ENCODE measurements around the gene DPP3. TPM values are rescaled to one million over a fixed set of nuclear protein-coding genes. Genes with fewer than 3 reads are reported as not detected.
"Not testable (repeated sequence)": the region's sequence is repeated elsewhere in the genome, so short reads cannot be mapped to it uniquely, and the experiment has no call there.

The DPP3 gene
- total RNA-seq, 1 donor, result 35.8 TPM

DNA sequence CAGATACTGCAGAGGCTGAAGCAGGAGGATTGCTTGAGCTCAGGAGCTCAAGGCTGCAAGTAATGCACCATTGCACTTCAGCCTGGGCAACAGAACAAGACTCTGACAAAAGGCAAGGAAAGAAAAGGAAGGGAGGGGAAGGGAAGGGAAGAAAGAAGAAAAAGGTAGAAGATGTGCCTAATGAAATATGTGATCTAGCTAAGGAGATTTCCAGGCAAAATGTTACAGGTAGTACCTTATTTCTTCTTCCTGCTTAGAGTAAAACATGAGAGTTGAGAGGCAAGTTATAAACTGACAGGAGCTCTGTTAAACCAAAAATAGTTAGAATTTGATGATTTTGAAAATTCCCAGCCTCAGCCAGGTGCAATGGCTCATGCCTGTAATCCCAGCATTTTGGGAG is 18.2 kb upstream of the DPP3 start:
- no peak for DNase-seq (ENCODE audit: insufficient read length, low spot score, missing footprints)
- Histone ChIP-seq H3K4me2 (ENCODE audit: insufficient read depth, low read length) (no peak overlapping the region), H2AFZ (ENCODE audit: low read length) (no peak overlapping the region), H3K4me1 (ENCODE audit: insufficient read depth, low read length) (no peaks in the 10 kb centered on the region), H4K20me1 (ENCODE audit: insufficient read depth, low read length) (no peaks in the 10 kb centered on the region), H3K36me3 (ENCODE audit: insufficient read depth, low read length) (no peaks in the 10 kb centered on the region), H3K27me3 (ENCODE audit: insufficient read depth, low read length) (no peaks in the 10 kb centered on the region), H3K9me3 (ENCODE audit: low read depth, low read length) (no peaks in the 10 kb centered on the region), H3K79me2 (ENCODE audit: insufficient read depth, low read length) (no peaks in the 10 kb centered on the region), H3K27ac (ENCODE audit: low read depth, low read length) (no peak overlapping the region), H3K4me3 (ENCODE audit: insufficient read depth, low read length) (no peak overlapping the region)
- TF ChIP-seq, protein P1, sequence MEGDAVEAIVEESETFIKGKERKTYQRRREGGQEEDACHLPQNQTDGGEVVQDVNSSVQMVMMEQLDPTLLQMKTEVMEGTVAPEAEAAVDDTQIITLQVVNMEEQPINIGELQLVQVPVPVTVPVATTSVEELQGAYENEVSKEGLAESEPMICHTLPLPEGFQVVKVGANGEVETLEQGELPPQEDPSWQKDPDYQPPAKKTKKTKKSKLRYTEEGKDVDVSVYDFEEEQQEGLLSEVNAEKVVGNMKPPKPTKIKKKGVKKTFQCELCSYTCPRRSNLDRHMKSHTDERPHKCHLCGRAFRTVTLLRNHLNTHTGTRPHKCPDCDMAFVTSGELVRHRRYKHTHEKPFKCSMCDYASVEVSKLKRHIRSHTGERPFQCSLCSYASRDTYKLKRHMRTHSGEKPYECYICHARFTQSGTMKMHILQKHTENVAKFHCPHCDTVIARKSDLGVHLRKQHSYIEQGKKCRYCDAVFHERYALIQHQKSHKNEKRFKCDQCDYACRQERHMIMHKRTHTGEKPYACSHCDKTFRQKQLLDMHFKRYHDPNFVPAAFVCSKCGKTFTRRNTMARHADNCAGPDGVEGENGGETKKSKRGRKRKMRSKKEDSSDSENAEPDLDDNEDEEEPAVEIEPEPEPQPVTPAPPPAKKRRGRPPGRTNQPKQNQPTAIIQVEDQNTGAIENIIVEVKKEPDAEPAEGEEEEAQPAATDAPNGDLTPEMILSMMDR (IDR thresholded peaks at IDR 0.05; ENCODE audit: extremely low read depth, low read depth, low read length), result no peak

DNA sequence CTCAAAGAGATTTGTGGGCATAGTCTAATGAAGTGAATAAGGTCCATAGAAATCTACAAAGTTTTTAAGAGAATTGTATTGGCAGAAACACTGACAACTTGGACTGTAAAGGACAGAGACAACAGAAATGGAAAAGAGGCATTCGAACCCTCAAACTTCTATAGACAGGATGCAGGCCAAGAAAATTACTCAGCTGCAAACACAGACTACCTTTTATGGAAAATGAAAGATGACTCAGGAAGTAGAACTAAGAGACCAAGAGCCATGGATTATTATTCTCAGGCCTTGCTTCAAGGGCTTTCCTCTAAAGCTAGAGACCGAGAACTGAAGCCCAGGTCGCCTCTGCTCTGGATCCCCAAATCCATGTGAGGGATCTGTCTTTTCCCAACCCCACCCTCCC is 17.3 kb upstream of the DPP3 start:
- Histone ChIP-seq H3K4me3 (ENCODE audit: insufficient read depth, low read length) (no peak overlapping the region), H3K27ac (ENCODE audit: low read depth, low read length) (no peak overlapping the region), H2AFZ (ENCODE audit: low read length) (no peak overlapping the region), H3K4me2 (ENCODE audit: insufficient read depth, low read length) (no peak overlapping the region), H4K20me1 (ENCODE audit: insufficient read depth, low read length) (no peaks in the 10 kb centered on the region), H3K4me1 (ENCODE audit: insufficient read depth, low read length) (peaks cover 6% of the 10 kb centered on the region), H3K36me3 (ENCODE audit: insufficient read depth, low read length) (no peaks in the 10 kb centered on the region), H3K9me3 (ENCODE audit: low read depth, low read length) (no peaks in the 10 kb centered on the region), H3K27me3 (ENCODE audit: insufficient read depth, low read length) (no peaks in the 10 kb centered on the region), H3K79me2 (ENCODE audit: insufficient read depth, low read length) (peaks cover 6% of the 10 kb centered on the region)
- DNase-seq (ENCODE audit: insufficient read length, low spot score, missing footprints), result peak; percentile 54
- TF ChIP-seq, protein P1 (IDR thresholded peaks at IDR 0.05; ENCODE audit: extremely low read depth, low read depth, low read length), result no peak

DNA sequence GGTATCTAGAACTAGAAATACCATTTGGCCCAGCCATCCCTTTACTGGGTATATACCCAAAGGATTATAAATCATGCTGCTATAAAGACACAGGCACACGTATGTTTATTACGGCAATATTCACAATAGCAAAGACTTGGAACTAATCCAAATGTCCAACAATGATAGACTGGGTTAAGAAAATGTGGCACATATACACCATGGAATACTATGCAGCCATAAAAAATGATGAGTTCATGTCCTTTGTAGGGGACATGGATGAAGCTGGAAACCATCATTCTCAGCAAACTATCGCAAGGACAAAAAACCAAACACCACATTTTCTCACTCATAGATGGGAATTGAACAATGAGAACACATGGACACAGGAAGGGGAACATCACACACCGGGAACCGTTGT is 16.1 kb upstream of the DPP3 start:
- H3K36me3 ChIP-seq (ENCODE audit: insufficient read depth, low read length); H3K79me2 ChIP-seq (ENCODE audit: insufficient read depth, low read length); H2AFZ ChIP-seq (ENCODE audit: low read length); DNase-seq (ENCODE audit: insufficient read length, low spot score, missing footprints); H3K27ac ChIP-seq (ENCODE audit: low read depth, low read length); H3K4me3 ChIP-seq (ENCODE audit: insufficient read depth, low read length); H4K20me1 ChIP-seq (ENCODE audit: insufficient read depth, low read length); H3K4me2 ChIP-seq (ENCODE audit: insufficient read depth, low read length); H3K4me1 ChIP-seq (ENCODE audit: insufficient read depth, low read length); H3K9me3 ChIP-seq (ENCODE audit: low read depth, low read length); H3K27me3 ChIP-seq (ENCODE audit: insufficient read depth, low read length): not testable (repeated sequence)

DNA sequence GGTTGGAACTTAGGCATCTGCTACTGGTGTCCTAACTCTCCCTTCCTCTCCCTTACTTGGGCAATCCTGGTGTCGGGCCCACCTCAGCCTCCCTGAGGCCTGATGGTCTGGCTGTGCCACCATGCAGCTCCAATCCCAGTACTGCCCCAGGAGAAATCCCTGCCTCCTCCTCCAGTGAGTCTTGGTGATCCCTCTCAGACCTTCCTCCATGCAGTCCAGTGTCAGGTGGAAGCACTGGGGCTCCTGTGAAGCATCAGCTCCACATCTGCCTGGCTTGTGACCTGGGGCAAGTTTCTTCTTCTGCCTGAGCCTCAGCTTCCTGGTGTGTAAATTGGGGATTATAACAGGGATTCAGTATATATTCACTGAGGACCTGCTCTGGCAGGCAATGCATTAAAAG is 15.3 kb upstream of the DPP3 start:
- Histone ChIP-seq H4K20me1 (ENCODE audit: insufficient read depth, low read length) (no peaks in the 10 kb centered on the region), H3K27me3 (ENCODE audit: insufficient read depth, low read length) (no peaks in the 10 kb centered on the region), H2AFZ (ENCODE audit: low read length) (no peak overlapping the region), H3K79me2 (ENCODE audit: insufficient read depth, low read length) (peaks cover 6% of the 10 kb centered on the region), H3K9me3 (ENCODE audit: low read depth, low read length) (no peaks in the 10 kb centered on the region), H3K4me1 (ENCODE audit: insufficient read depth, low read length) (peaks cover 6% of the 10 kb centered on the region), H3K27ac (ENCODE audit: low read depth, low read length) (no peak overlapping the region), H3K4me3 (ENCODE audit: insufficient read depth, low read length) (no peak overlapping the region), H3K4me2 (ENCODE audit: insufficient read depth, low read length) (no peak overlapping the region), H3K36me3 (ENCODE audit: insufficient read depth, low read length) (no peaks in the 10 kb centered on the region)
- DNase-seq (ENCODE audit: insufficient read length, low spot score, missing footprints), result peak; percentile 72
- TF ChIP-seq, protein P1 (IDR thresholded peaks at IDR 0.05; ENCODE audit: extremely low read depth, low read depth, low read length), result no peak
